ENCODE measurements around the gene GAB3.
"Not testable (repeated sequence)": the region's sequence is repeated elsewhere in the genome, so short reads cannot be mapped to it uniquely, and the experiment has no call there.

- not testable (repeated sequence) for TF ChIP-seq POLR2AphosphoS5, SPI1, POLR2A, TAF1 (IDR thresholded peaks at IDR 0.05; ENCODE audit: low read depth, low read length)
Measured at GRCh38 chrX:154672084-154672483, 78.8 kb downstream of the GAB3 start.

All from GM12891 (cell line).